Spleen (tissue), 11 donors: Measurements from ENCODE around the gene NISCH. TPM values are rescaled to one million over a fixed set of nuclear protein-coding genes. Genes with fewer than 3 reads are reported as not detected.

Experiments used
- DNase-seq: peaks from one replicate; pipeline ENCODE4 v3.0.0-alpha.2; 2020
- H3K27ac ChIP-seq, 8 donors: fragments of 200-600 bp; sonication (generic) in 7 of 8; 1 replicate in 4 of 8; 2 replicates in 4 of 8; pipeline versions ENCODE4 v1.5.0 to v1.8.0; 2016 to 2021; ENCODE audit warnings: inconsistent platforms in 4 of 8, mild to moderate bottlenecking in 4 of 8, moderate library complexity in 1 of 8
- H3K27me3 ChIP-seq, 7 donors: fragments of 200-600 bp; sonication (generic) in 6 of 7; replicated peaks in 1 of 7; 1 replicate in 4 of 7; 2 replicates in 3 of 7; pipeline versions ENCODE4 v1.5.0 to v1.8.0; 2016 to 2021; ENCODE audit warnings: inconsistent platforms in 3 of 7, mild to moderate bottlenecking in 1 of 7
- H3K36me3 ChIP-seq, 6 donors: fragments of 200-600 bp; sonication (generic) in 5 of 6; 1 replicate in 4 of 6; 2 replicates in 2 of 6; pipeline versions ENCODE4 v1.5.0 to v1.8.0; 2016 to 2021; ENCODE audit warnings: inconsistent platforms in 2 of 6
- H3K4me1 ChIP-seq, 6 donors: fragments of 200-600 bp; sonication (generic) in 5 of 6; 1 replicate in 3 of 6; 2 replicates in 3 of 6; pipeline versions ENCODE4 v1.5.0 to v1.8.0; 2016 to 2021; ENCODE audit warnings: inconsistent platforms in 3 of 6
- H3K4me3 ChIP-seq, 8 donors: fragments of 200-600 bp; sonication (generic) in 7 of 8; 1 replicate in 4 of 8; 2 replicates in 4 of 8; pipeline versions ENCODE4 v1.5.0 to v1.8.0; 2016 to 2021; ENCODE audit warnings: inconsistent platforms in 4 of 8, mild to moderate bottlenecking in 4 of 8, moderate library complexity in 2 of 8
- H3K9me3 ChIP-seq, 8 donors: fragments of 200-600 bp; sonication (generic) in 7 of 8; 1 replicate in 4 of 8; 2 replicates in 4 of 8; pipeline versions ENCODE4 v1.5.0 to v1.8.0; 2016 to 2021; ENCODE audit warnings: inconsistent platforms in 4 of 8
- CTCF ChIP-seq, 11 experiments: fragments of 200-600 bp in 7 of 11; fragments of 450-650 bp in 4 of 11; sonication (generic) in 4 of 11; IDR thresholded peaks in 8 of 11; conservative IDR thresholded peaks in 3 of 11; 1 replicate in 7 of 11; 2 replicates in 4 of 11; pipeline versions ENCODE4 v1.4.0 to v1.8.0; 2016 to 2021; ENCODE audit warnings: antibody characterized with exemption in 11 of 11, inconsistent platforms in 4 of 11, mild to moderate bottlenecking in 1 of 11
- POLR2A ChIP-seq, 3 donors: fragments of 450-650 bp; IDR thresholded peaks; one replicate each; pipeline ENCODE4 v1.5.1; 2017; ENCODE audit warnings: antibody characterized with exemption in 3 of 3, mild to moderate bottlenecking in 1 of 3
- POLR2AphosphoS5 ChIP-seq, 3 donors: sonication (generic); formaldehyde crosslinking; IDR thresholded peaks; one replicate each; pipeline ENCODE4 v1.5.1; 2017; ENCODE audit warnings: antibody characterized with exemption in 3 of 3
- WGBS, 5 donors: extraction: QIAGEN DNeasy Blood & Tissue Kit in 3 of 5; methylation state at CpG; one replicate each; pipeline versions ENCODE4 v1.1.5 to v1.1.7; 2013 to 2018; 5-methylcytosine and 5-hydroxymethylcytosine counted together
- intact Hi-C: fragments of 100-400 bp; cut with DNase I; formaldehyde crosslinking; loops from one replicate; pipeline ENCODE4 v1.15.0; 2023; ENCODE audit warnings: low total_unique reads
- polyA plus RNA-seq, 3 donors: library from polyadenylated mRNA; stranded (reverse); fragments of 200-250 nt; gene quantifications; one replicate each; pipeline ENCODE4 v1.2.1, GENCODE V29; 2013
- total RNA-seq, 7 donors: library from RNA; depleted of rRNA in 3 of 7; stranded (reverse); fragments of >200 nt in 3 of 7; fragmentation: NEBNext Ultra II Directional in 4 of 7; extraction: Animal tissue kit (Norgen Biotek cat#: 25700) in 4 of 7; gene quantifications; one replicate each; pipeline versions ENCODE4 v1.1.0 to v1.2.1, GENCODE V29; 2016 to 2021
- donor health status: healthy with polysubstance abuse.
- donor health status: DM: no; HTN: no; CAD: no; lungs with moderate emphysema.
- donor health status: DM: no; HTN: no; CAD: no.
- donor health status: Bipolar disorder and iron deficiency.
- donor health status: healthy.
- donor health status: DM: no; HTN: no; CAD: no.
- donor health status: DM: yes; HTN: yes; CAD: no.

NISCH gene
- total and polyA plus RNA-seq, 10 donors, result 18.9 to 92.7 (median 78.8) TPM

GRCh38 chr3:52536369-52537164, 81.2 kb downstream of the NISCH start, which contains the start of gene UQCC5:
TSS of gene UQCC5 (plus strand) at chr3:52536605. CDS start at chr3:52536756, 151 bp downstream.
- intact Hi-C loops, result no loop called here
- peaks cover 30 to 78% (median 59%) of the 10 kb centered on the region in 6 donors for H3K4me1 ChIP-seq

GRCh38 chr3:52537165-52537620, 81.8 kb downstream of the NISCH start:
- H3K36me3 ChIP-seq, result peaks cover 0 to 29% (median 5%) of the 10 kb centered on the region in 6 donors
- 2 to 8% (median 6%) methylated on average over 5 to 6 of the region's 6 CpGs for WGBS, 5 donors
- H3K4me3 ChIP-seq, result peak overlapping the region; percentile 64 to 94 (median 78)
- no peak for DNase-seq
- TF ChIP-seq POLR2A (IDR thresholded peaks at IDR 0.05) (no peak), POLR2AphosphoS5 (IDR thresholded peaks at IDR 0.05) (no peak)
- intact Hi-C loops, result no loop called here
- peaks cover 30 to 72% (median 57%) of the 10 kb centered on the region in 6 donors for H3K4me1 ChIP-seq
- H3K27me3 ChIP-seq, result peaks cover 0 to 23% (median 5%) of the 10 kb centered on the region in 7 donors
- H3K27ac ChIP-seq, result peak overlapping the region; percentile 73 to 95 (median 90)
- no peaks in the 10 kb centered on the region for H3K9me3 ChIP-seq

More at GRCh38 chr3:52536369-52537164, 81.2 kb downstream of the NISCH start, which contains the start of gene UQCC5:
- H3K9me3 ChIP-seq, result no peaks in the 10 kb centered on the region
- WGBS, 5 donors, result 0% methylated on average over 28 to 65 of the region's 65 CpGs
- H3K27ac ChIP-seq, result peak within 1 kb of the TSS; percentile 73 to 95 (median 90)
- peak; percentile 99 to 100 (median 99) for TF ChIP-seq POLR2AphosphoS5 (IDR thresholded peaks at IDR 0.05)
- peak in 5 of 11 experiments; percentile 19 to 44 (median 27) for TF ChIP-seq CTCF (IDR thresholded peaks at IDR 0.05 in 8 of 11, conservative IDR thresholded peaks at IDR 0.05 in 3 of 11)
- peak; percentile 76 to 94 (median 79) for TF ChIP-seq POLR2A (IDR thresholded peaks at IDR 0.05)
- peak; percentile 99 for DNase-seq
- H3K36me3 ChIP-seq, result peaks cover 0 to 23% (median 5%) of the 10 kb centered on the region in 6 donors
- peak within 1 kb of the TSS; percentile 64 to 94 (median 78) for H3K4me3 ChIP-seq
- H3K27me3 ChIP-seq, result peaks cover 0 to 27% (median 5%) of the 10 kb centered on the region in 7 donors

GRCh38 chr3:52537726-52538421, 82.5 kb downstream of the NISCH start:
- Histone ChIP-seq H3K4me1 (peaks cover 23 to 65% (median 51%) of the 10 kb centered on the region in 6 donors), H3K36me3 (peaks cover 0 to 33% (median 5%) of the 10 kb centered on the region in 6 donors), H3K27me3 (peaks cover 0 to 17% (median 5%) of the 10 kb centered on the region in 7 donors), H3K27ac (peak overlapping the region in 4 of 8 donors; percentile 89 to 95 (median 92)), H3K4me3 (peak overlapping the region; percentile 64 to 94 (median 78)), H3K9me3 (no peaks in the 10 kb centered on the region)
- no peak for DNase-seq
- 72 to 84% (median 75%) methylated on average over 7 of the region's 7 CpGs for WGBS, 5 donors
- intact Hi-C loops, result no loop called here
- no peak for TF ChIP-seq POLR2A (IDR thresholded peaks at IDR 0.05)
- TF ChIP-seq POLR2AphosphoS5 (IDR thresholded peaks at IDR 0.05), result no peak
- no peak for TF ChIP-seq CTCF (IDR thresholded peaks at IDR 0.05 in 8 of 11, conservative IDR thresholded peaks at IDR 0.05 in 3 of 11)

GRCh38 chr3:52539010-52539653, 83.7 kb downstream of the NISCH start:
- no peak overlapping the region for H3K4me3 ChIP-seq
- intact Hi-C loops, result no loop called here
- 55 to 81% (median 71%) methylated on average over 5 of the region's 5 CpGs for WGBS, 5 donors

More at GRCh38 chr3:52539010-52539653, 83.7 kb downstream of the NISCH start:
- TF ChIP-seq POLR2A (IDR thresholded peaks at IDR 0.05), result no peak
- TF ChIP-seq POLR2AphosphoS5 (IDR thresholded peaks at IDR 0.05), result no peak
- no peak for TF ChIP-seq CTCF (IDR thresholded peaks at IDR 0.05 in 8 of 11, conservative IDR thresholded peaks at IDR 0.05 in 3 of 11)
- peaks cover 0 to 41% (median 5%) of the 10 kb centered on the region in 6 donors for H3K36me3 ChIP-seq
- peak overlapping the region in 2 of 8 donors; percentile 15 for H3K27ac ChIP-seq
- peaks cover 0 to 6% (median 0%) of the 10 kb centered on the region in 7 donors for H3K27me3 ChIP-seq
- no peak for DNase-seq
- H3K9me3 ChIP-seq, result no peaks in the 10 kb centered on the region
- peaks cover 21 to 57% (median 44%) of the 10 kb centered on the region in 6 donors for H3K4me1 ChIP-seq
